ENCODE measurements around the gene TECRL.

Gene TECRL, protein sequence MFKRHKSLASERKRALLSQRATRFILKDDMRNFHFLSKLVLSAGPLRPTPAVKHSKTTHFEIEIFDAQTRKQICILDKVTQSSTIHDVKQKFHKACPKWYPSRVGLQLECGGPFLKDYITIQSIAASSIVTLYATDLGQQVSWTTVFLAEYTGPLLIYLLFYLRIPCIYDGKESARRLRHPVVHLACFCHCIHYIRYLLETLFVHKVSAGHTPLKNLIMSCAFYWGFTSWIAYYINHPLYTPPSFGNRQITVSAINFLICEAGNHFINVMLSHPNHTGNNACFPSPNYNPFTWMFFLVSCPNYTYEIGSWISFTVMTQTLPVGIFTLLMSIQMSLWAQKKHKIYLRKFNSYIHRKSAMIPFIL

DNA sequence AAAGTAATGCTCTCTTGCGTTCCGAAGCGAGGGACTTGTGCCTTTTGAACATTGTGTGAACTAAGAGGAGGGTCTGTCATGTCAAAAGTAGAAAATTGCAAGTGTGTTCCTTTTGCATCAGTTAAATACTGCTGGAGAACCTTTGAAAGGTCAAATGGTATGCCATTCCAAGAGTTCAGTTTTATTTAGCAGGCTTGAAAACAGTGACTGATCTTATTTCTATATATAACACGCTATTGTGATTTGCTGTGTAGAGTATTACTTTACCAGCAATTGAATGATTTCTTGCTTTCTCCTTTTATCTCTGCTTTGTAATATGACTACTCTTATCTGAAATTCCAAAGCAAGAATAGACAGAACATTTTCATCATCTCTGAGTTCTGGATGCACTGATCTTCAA lies at the start of gene TECRL:
TSS of gene TECRL (minus strand) at position 151 of the 400 bp plus-strand sequence. CDS start at position 52, 99 bp downstream.
- TF ChIP-seq, protein P1, sequence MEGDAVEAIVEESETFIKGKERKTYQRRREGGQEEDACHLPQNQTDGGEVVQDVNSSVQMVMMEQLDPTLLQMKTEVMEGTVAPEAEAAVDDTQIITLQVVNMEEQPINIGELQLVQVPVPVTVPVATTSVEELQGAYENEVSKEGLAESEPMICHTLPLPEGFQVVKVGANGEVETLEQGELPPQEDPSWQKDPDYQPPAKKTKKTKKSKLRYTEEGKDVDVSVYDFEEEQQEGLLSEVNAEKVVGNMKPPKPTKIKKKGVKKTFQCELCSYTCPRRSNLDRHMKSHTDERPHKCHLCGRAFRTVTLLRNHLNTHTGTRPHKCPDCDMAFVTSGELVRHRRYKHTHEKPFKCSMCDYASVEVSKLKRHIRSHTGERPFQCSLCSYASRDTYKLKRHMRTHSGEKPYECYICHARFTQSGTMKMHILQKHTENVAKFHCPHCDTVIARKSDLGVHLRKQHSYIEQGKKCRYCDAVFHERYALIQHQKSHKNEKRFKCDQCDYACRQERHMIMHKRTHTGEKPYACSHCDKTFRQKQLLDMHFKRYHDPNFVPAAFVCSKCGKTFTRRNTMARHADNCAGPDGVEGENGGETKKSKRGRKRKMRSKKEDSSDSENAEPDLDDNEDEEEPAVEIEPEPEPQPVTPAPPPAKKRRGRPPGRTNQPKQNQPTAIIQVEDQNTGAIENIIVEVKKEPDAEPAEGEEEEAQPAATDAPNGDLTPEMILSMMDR (IDR thresholded peaks at IDR 0.05; ENCODE audit: low read depth, low read length): no peak
- no peak within 1 kb of the TSS for H3K4me3 ChIP-seq (replicated peaks in 1 of 2; ENCODE audit: low read depth in 2 of 2, low read length in 2 of 2)
- no peak for DNase-seq (ENCODE audit: low read depth in 2 of 2)

DNA sequence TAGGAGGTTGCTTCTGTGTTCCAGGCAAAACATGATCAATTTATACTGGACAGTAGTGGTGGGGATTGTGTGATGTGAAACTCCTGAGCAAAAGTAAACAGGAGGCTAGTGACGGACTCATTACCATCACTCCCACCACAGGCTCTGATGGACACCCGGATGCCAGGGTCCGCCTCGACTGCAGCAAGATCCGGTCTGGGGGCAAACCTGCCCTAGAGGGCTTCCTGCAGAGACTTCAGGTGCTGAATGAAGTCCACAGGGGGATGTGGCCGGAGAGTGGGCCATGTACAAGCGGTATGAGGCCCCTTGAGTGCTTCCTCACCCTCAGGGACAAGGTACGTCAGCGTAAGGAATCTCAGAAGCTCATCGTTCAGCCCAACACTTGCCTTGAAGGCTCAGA lies 23.4 kb upstream of the TECRL start:
- no peak overlapping the region for H3K4me3 ChIP-seq (replicated peaks in 1 of 2; ENCODE audit: low read depth in 2 of 2, low read length in 2 of 2)
- TF ChIP-seq, protein P1 (IDR thresholded peaks at IDR 0.05; ENCODE audit: low read depth, low read length): no peak
- DNase-seq (ENCODE audit: low read depth in 2 of 2): no peak

- DNase-seq (ENCODE audit: low read depth in 2 of 2): no peak
- no peak overlapping the region for H3K4me3 ChIP-seq (replicated peaks in 1 of 2; ENCODE audit: low read depth in 2 of 2, low read length in 2 of 2)
- TF ChIP-seq, protein P1 (IDR thresholded peaks at IDR 0.05; ENCODE audit: low read depth, low read length): no peak
These were observed 21.7 kb upstream of the TECRL start for GRCh38 chr4:64430933-64431332.

- DNase-seq (ENCODE audit: low read depth in 2 of 2): peak in 1 of 2 donors; percentile 53
- no peak overlapping the region for H3K4me3 ChIP-seq (replicated peaks in 1 of 2; ENCODE audit: low read depth in 2 of 2, low read length in 2 of 2)
- TF ChIP-seq, protein P1 (IDR thresholded peaks at IDR 0.05; ENCODE audit: low read depth, low read length): no peak
These were observed 8.7 kb upstream of the TECRL start for GRCh38 chr4:64417974-64418373.

DNA sequence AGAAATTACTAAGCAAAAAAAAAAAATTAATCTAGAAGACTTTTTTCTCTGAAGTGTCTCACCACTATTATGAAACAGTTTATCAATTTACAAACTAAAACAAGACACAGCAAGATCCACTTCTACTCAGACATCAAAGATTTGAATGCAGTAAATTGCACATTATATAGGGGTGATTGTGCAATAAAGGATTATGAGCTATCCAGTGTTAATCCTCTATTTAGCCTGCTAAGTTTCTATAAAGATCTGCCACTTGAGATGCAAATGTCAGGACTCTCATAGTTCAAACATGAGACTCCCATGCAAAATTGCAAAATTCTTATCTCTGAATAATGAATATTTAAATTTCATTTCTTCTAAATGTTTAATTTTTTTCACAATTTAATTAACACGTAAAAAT lies 2.2 kb downstream of the TECRL start:
- H3K4me3 ChIP-seq (replicated peaks in 1 of 2; ENCODE audit: low read depth in 2 of 2, low read length in 2 of 2): no peak overlapping the region
- no peak for DNase-seq (ENCODE audit: low read depth in 2 of 2)

DNA sequence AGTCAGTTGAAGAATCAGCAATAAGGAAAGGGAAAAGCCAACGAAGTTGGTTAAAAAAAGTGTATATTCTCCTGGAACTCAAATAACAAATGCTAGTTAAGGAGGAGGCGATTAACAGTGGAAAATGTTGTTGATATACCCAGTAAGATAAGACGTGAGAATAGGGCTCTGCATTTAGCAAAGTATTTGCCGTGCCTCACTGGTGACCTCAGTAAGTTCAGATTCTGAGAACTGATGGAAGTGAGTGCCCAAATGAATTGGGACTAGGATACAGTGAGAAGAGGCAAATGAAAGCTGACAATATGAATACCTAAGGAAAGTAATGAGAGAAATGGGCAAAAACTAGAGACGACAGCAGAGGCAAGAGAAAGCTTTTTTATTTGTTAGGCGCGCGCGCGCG lies 3.5 kb downstream of the TECRL start:
- TF ChIP-seq, protein P1 (IDR thresholded peaks at IDR 0.05; ENCODE audit: low read depth, low read length): no peak
- H3K4me3 ChIP-seq (replicated peaks in 1 of 2; ENCODE audit: low read depth in 2 of 2, low read length in 2 of 2): no peak overlapping the region
- no peak for DNase-seq (ENCODE audit: low read depth in 2 of 2)

More for the DNA sequence above, 2.2 kb downstream of the TECRL start:
- TF ChIP-seq, protein P1 (IDR thresholded peaks at IDR 0.05; ENCODE audit: low read depth, low read length): no peak
